ENCODE measurements around the gene SMURF2. TPM values are rescaled to one million over a fixed set of nuclear protein-coding genes. Genes with fewer than 3 reads are reported as not detected.
"Not testable (repeated sequence)": the region's sequence is repeated elsewhere in the genome, so short reads cannot be mapped to it uniquely, and the experiment has no call there.

Gene SMURF2
- total and polyA plus RNA-seq, 8 donors: 41.6 to 67.6 (median 52.7) TPM

GRCh38 chr17:64585146-64585545, 77.0 kb downstream of the SMURF2 start:
- no peak overlapping the region for H3K27ac ChIP-seq
- no peaks in the 10 kb centered on the region for H3K9me3 ChIP-seq
- no peak for DNase-seq
- no peak for TF ChIP-seq CTCF (IDR thresholded peaks at IDR 0.05)
- H3K4me3 ChIP-seq: no peak overlapping the region
- no peaks in the 10 kb centered on the region for H3K4me1 ChIP-seq
- ATAC-seq: no peak
- intact Hi-C loops (cut with DNase I): no loop called here
- H3K27me3 ChIP-seq: no peaks in the 10 kb centered on the region
- peaks cover 3 to 71% of the 10 kb centered on the region in 2 donors for H3K36me3 ChIP-seq

- Histone ChIP-seq H3K36me3 (peaks cover 3 to 65% of the 10 kb centered on the region in 2 donors), H3K4me1 (no peaks in the 10 kb centered on the region), H3K9me3 (no peaks in the 10 kb centered on the region), H3K27ac (no peak overlapping the region), H3K27me3 (no peaks in the 10 kb centered on the region), H3K4me3 (no peak overlapping the region)
- no peak for TF ChIP-seq CTCF (IDR thresholded peaks at IDR 0.05)
- DNase-seq (no peak), ATAC-seq (no peak)
- intact Hi-C loops (cut with DNase I): no loop called here
Measured at GRCh38 chr17:64583038-64583437, 79.1 kb downstream of the SMURF2 start.

- peak; percentile 47 for ATAC-seq
- Histone ChIP-seq H3K9me3 (no peaks in the 10 kb centered on the region), H3K27ac (peak overlapping the region in 1 of 2 donors; percentile 0), H3K36me3 (peaks cover 3 to 78% of the 10 kb centered on the region in 2 donors), H3K4me1 (no peaks in the 10 kb centered on the region), H3K4me3 (no peak overlapping the region), H3K27me3 (no peaks in the 10 kb centered on the region)
- no peak for TF ChIP-seq CTCF (IDR thresholded peaks at IDR 0.05)
- DNase-seq: no peak
- intact Hi-C loops (cut with DNase I): no loop called here
Measured at GRCh38 chr17:64580384-64581315, 81.5 kb downstream of the SMURF2 start.

GRCh38 chr17:64579917-64580316, 82.2 kb downstream of the SMURF2 start:
- intact Hi-C loops (cut with DNase I): no loop called here
- ATAC-seq (no peak), DNase-seq (no peak)
- no peak overlapping the region for H3K4me3 ChIP-seq
- TF ChIP-seq CTCF (IDR thresholded peaks at IDR 0.05): no peak
- H3K27me3 ChIP-seq: no peaks in the 10 kb centered on the region
- H3K27ac ChIP-seq: no peak overlapping the region
- no peaks in the 10 kb centered on the region for H3K9me3 ChIP-seq
- no peaks in the 10 kb centered on the region for H3K4me1 ChIP-seq
- peaks cover 3 to 84% of the 10 kb centered on the region in 2 donors for H3K36me3 ChIP-seq

GRCh38 chr17:64577025-64577424, 85.1 kb downstream of the SMURF2 start:
- intact Hi-C loops (cut with DNase I); H3K4me1 ChIP-seq; ATAC-seq; H3K4me3 ChIP-seq; H3K27ac ChIP-seq; DNase-seq; H3K27me3 ChIP-seq; H3K9me3 ChIP-seq: not testable (repeated sequence)
- peaks cover 0 to 65% of the 10 kb centered on the region in 2 donors for H3K36me3 ChIP-seq

Measured in left lung (tissue), 10 donors.